Panc1 (cell line): ENCODE measurements around the gene DAO.

Experiments used
- CTCF ChIP-seq: fragments of 450-650 bp; IDR thresholded peaks from 2 replicates; pipeline ENCODE4 v1.5.1; 2017; ENCODE audit warnings: mild to moderate bottlenecking
- POLR2AphosphoS5 ChIP-seq: IDR thresholded peaks from 2 replicates; pipeline ENCODE4 v1.6.1; 2012; ENCODE audit warnings: mild to moderate bottlenecking, low read depth, low read length, moderate library complexity
- SIN3A ChIP-seq: IDR thresholded peaks from 2 replicates; pipeline ENCODE4 v1.6.1; 2012; ENCODE audit warnings: low read depth, mild to moderate bottlenecking, low read length, moderate library complexity, borderline replicate concordance; ENCODE audit not compliant: insufficient read depth

- TF ChIP-seq POLR2AphosphoS5 = no peak
- no peak for TF ChIP-seq CTCF
- TF ChIP-seq SIN3A = no peak
Measured at GRCh38 chr12:108888031-108888430, 8.1 kb downstream of the DAO start.
